IPS-NIHi11 (cell line): ENCODE measurements around the gene TMEM204.

Experiments used
- DNase-seq: peaks from one replicate; pipeline ENCODE4 v3.0.0; 2012; ENCODE audit warnings: mixed read lengths, low spot score

The TMEM204 gene

DNA sequence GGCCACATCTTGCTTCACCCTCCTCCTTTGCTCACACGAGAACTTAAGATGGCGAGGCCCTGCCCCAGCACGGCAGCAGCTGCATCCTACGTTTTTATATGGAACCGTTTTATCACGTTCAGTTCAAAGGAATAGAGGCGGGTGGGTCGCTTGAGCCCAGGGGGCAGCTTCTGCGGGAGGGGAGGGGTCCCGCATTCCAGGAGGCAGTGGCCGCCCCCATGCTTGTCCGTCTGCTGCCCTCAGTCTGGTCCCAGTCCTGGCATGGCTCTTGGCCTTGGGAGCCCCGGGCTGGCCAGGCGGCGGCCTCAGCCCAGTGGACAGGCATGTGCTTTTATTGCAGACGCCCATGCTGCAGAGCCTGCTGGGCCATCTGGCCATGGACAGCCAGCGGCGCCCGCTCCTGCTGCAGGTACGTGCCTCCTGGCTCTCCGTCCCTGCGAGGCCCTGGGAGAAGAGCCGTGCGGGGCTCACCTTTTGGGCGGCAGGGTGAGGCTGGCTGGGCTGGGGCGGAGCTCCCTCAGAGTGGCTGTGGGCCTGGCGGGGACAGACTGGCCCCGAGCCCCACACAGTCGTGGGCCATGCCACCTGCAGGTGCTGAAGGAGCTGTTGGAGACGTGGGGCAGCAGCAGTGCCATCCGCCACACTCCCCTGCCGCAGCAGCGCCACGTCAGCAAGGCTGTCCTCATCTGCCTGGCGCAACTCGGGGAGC is 33.6 kb upstream of the TMEM204 start:
- no peak for DNase-seq

DNA sequence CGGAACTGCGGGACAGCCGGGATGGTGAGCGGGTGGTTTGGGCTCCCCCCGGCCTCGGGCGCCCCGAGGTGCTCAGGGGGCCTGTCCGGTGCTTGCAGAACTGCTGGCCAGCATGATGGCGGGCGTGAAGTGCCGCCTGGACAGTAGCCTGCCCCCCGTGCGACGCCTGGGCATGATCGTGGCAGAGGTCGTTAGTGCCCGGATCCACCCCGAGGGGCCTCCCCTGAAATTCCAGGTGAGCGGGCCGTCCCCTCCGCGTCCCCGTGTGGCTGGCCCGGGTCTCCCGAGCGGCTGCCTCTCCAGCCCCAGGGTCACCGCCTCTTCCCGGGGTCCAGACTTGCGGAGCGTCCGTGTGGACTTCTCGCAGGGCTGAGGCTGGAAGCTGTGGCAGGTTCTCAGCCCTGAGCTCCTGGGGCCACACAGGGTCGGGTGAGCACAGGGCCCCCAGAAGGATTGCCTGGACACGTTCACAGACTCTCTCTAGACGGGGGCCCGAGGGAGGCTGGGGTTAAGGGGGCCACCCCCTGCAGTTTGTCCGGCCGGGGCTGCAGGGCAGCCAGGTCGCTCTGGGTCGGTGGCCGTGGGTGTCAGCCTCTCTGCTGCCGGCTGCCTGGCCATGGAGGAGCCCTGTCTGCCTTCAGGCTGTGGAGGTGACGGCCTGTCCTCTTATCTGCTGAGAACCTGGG is 32.9 kb upstream of the TMEM204 start:
- no peak for DNase-seq

DNA sequence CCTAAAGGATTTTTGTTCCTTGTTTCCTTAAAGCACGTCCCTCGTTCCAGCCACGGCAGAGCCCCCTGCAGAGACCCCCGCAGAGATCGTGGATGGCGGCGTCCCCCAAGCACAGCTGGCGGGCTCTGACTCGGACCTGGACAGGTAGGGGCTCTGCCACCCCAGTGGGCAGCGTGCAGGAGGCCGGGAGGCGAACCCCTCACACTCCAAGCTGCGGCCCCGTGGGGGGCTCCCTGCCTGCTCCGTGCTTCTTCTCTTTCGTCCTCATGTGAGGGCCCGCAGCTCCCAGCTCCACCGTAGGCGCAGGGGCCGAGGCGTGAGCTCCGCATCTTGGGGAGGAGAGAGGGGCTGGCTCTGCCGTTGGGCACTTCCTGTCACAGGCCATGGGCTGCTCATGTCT is 31.8 kb upstream of the TMEM204 start:
- no peak for DNase-seq

GRCh38 chr16:1502092-1503004 is 31.1 kb upstream of the TMEM204 start:
- DNase-seq = no peak

DNA sequence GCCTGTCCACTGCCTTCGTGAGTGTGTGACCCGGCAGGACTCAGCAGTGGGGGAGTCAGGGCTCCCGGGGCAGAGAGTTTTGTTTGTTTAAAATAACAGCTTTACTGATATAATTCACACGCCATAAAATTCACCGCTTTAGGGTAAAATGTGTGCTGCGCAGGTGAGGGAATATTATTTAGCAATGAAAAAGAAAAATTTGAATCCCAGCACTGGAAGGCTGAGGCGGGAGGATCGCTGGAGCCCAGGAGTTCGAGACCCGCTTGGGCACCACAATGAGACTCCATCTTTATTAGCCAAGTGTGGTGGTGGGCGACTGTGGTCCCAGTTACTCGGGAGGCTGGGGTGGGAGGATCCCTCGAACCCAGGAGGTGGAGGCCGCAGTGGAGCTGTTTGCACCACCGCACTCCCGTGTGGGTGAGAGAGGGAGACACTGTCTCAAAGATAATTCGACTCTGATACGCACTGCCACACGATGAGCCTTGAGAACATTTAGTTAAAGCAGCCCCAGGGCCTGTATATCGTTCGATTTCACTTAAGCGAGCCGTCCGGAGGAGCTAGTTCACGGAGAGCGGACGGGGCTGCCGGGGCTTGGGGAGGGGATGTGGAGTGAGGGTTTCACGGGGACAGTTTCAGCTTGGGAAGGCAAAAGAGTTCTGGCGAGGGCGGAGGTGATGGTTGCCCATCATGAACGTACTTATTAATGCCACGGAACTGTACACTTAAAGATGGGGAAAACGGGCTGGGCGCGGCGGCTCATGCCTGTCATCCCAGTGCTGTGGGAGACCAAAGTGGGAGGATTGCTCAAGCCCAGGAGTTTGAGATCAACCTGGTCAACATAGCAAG is 30.1 kb upstream of the TMEM204 start:
- DNase-seq = no peak

GRCh38 chr16:1505073-1505844 is 28.2 kb upstream of the TMEM204 start:
- no peak for DNase-seq

DNA sequence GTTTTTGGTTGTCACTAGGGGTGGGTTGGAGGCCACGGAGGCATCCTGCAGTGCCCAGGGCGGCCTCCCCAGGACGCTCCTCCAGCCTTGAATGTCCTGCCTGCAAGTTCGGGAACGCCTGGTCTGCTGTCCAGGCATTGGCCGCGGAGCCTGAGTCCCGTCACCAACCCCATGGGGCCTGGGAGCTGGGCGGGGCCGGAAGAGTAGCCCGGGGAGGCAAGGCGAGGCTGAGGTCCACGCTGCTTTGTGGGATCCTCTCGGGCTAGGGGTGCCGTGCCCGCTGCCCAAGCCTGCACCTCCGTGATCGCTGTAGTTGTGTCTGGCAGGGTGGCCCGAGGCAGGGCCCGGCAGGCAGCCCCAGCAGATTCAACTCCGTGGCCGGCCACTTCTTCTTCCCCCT is 27.6 kb upstream of the TMEM204 start:
- DNase-seq = no peak

- no peak for DNase-seq
These were observed 26.8 kb upstream of the TMEM204 start for GRCh38 chr16:1506494-1507213.

GRCh38 chr16:1508494-1509187 is 24.8 kb upstream of the TMEM204 start:
- no peak for DNase-seq

GRCh38 chr16:1509307-1510221 is 23.9 kb upstream of the TMEM204 start:
- DNase-seq = no peak

DNA sequence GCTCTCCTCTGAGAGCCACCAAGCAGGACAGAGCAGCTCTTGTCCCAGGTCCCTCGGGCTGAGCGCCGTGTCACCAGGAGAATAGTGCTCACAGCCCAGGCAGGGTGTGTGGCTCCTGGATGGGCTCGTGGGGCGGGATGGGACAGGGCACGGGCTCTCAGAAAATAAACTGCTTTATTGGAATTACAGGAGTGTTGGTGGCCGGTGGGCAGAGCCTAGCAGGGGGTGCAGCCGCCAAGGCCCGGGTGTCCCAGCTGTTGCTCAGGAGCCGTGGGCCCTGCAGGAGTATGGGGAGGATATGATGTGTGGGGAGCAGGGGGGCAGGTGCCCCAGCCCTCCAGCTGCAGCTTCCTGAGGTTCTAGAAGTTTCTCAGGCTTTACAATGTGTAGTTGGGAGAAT is 23.2 kb upstream of the TMEM204 start:
- no peak for DNase-seq

- DNase-seq = peak; percentile 74
These were observed 22.5 kb upstream of the TMEM204 start for GRCh38 chr16:1510941-1511351.

DNA sequence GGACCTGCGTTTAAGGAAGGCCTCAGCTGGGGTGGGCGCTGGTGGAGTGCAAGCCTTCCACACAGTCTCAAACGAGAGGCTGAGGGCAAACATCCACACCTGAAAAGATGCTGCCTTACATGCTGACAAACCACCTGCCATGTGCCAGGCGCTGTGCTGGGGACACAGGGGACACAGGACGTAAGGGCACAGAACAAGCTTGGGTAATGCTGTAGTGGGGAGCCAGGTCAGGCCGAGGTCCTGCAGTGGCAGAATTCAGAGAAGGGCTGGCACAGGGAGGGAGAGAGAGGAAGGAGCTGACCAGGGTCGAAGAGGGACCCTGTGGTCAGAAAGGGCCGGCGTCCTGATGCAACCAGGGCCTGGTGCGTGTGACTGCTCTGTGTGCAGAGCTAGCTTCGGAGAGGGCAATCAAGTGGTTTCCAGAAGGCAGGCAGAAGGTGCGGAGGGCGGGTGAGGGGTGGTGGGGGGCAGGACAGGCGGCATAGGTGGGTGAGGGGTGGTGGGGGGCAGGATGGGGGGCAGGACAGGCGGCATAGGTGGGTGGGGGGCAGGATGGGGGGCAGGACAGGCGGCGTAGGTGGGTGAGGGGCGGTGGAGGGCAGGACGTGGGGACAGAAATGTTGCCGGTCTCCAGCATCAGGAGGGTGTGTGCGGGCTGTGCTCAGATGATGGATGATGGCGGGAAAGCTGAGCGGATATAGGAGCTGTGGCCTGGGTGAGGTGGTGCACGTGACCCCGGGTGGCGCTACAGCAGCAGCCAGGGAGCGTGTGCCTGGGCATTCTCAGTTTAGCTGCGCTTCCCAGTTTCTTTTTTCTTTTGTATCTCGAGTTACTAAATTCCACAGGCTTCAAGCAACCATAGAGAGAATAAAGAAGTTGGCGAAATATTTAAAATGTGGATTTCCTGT is 21.6 kb upstream of the TMEM204 start:
- DNase-seq = no peak

GRCh38 chr16:1512774-1513173 is 20.7 kb upstream of the TMEM204 start:
- no peak for DNase-seq

DNA sequence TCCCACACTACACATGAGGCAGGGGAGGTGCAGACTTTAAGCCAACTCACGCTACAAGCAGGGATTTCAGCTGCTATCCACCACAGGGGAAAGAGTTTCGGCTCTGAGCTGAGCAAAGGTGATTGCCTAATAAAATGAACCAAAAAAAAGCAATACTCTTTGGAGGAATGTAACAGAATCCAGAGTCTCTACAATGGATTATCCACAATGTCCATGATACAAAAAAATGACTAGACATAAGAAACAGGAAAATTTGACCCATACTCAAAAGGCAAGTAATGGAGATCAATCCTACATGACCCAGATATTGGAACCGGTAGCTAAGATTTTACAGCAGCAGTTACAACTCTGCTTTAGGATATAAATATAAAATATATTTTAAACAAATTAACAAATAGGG is 19.0 kb upstream of the TMEM204 start:
- DNase-seq = no peak

DNA sequence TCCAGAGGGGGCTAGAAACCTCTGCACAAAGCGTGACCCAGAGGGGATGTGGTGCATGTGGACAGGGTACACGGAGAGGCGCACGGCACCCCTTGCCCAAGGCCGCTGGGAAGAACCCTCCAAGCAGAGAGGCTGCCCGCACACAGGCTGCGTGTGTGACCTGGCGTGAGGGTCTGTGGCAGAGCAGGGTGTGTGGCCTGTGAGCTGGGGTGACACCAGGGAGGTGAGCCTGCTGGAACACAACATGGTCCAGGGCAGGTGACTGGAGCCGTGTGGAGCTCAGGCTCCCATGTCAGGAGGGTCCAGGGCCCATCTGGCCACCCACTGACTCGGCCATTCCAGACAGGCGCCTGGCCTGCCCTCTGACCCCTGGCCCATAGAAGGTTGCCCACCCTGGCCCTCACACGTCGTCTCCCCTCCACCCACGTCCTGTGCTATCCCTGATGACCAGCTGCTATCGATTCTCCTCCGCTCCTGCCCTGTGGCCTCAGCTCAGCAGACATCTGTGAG is 14.8 kb upstream of the TMEM204 start:
- no peak for DNase-seq

GRCh38 chr16:1519831-1520230 is 13.6 kb upstream of the TMEM204 start:
- no peak for DNase-seq
